Lower leg skin (tissue), 3 donors: Measurements from ENCODE around the gene ZDHHC8.

Experiments
- POLR2A ChIP-seq, 2 donors: fragments of 450-650 bp; IDR thresholded peaks; one replicate each; pipeline ENCODE4 v1.6.1; 2016 to 2017; ENCODE audit warnings: antibody characterized with exemption in 2 of 2, mild to moderate bottlenecking in 1 of 2, moderate library complexity in 1 of 2
- TF ChIP-seq, protein P1 (sequence below), 3 donors: fragments of 450-650 bp; IDR thresholded peaks; one replicate each; pipeline ENCODE4 v1.5.1; 2016; ENCODE audit warnings: antibody characterized with exemption in 3 of 3, mild to moderate bottlenecking in 3 of 3, moderate library complexity in 2 of 3

- TF ChIP-seq POLR2A (IDR thresholded peaks at IDR 0.05), result no peak
- TF ChIP-seq, protein P1, sequence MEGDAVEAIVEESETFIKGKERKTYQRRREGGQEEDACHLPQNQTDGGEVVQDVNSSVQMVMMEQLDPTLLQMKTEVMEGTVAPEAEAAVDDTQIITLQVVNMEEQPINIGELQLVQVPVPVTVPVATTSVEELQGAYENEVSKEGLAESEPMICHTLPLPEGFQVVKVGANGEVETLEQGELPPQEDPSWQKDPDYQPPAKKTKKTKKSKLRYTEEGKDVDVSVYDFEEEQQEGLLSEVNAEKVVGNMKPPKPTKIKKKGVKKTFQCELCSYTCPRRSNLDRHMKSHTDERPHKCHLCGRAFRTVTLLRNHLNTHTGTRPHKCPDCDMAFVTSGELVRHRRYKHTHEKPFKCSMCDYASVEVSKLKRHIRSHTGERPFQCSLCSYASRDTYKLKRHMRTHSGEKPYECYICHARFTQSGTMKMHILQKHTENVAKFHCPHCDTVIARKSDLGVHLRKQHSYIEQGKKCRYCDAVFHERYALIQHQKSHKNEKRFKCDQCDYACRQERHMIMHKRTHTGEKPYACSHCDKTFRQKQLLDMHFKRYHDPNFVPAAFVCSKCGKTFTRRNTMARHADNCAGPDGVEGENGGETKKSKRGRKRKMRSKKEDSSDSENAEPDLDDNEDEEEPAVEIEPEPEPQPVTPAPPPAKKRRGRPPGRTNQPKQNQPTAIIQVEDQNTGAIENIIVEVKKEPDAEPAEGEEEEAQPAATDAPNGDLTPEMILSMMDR (IDR thresholded peaks at IDR 0.05), result no peak
Observed at GRCh38 chr22:20089977-20090729, 41.5 kb upstream of the ZDHHC8 start.
